GM18951 (cell line): ENCODE measurements around the gene PYY.

ENCODE experiments used
- POLR2A ChIP-seq: IDR thresholded peaks from 4 replicates; pipeline ENCODE4 v1.6.1; 2011; ENCODE audit warnings: mild to moderate bottlenecking; ENCODE audit not compliant: insufficient read length, insufficient read depth; ENCODE audit errors: extremely low read depth
- in situ Hi-C: fragments of 300-500 bp; cut with MboI; formaldehyde crosslinking; loops from one replicate; pipeline ENCODE4 v1.12.0; 2022; ENCODE audit warnings: low sequenced_read_pairs, mixed read lengths, inconsistent platforms; ENCODE audit not compliant: unreplicated experiment

PYY gene

DNA sequence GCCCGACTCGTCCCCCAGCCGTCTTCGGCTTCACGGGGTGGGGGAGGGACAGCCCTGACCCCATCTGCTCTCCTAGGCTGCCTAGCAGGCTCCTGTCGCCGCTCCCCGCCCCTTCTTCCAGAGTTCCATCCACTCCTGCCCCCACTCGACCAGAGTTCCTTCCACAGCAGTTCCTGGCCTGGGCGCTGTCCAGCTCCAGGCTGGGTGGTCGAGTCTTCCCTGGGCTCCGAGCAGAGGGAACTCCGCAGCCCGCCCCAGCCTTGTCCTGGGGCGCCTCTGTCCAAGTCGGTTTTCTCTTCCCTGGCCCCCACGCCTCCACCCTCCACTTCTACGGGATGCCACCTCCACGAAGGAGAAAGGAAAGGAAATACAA is 1.4 kb downstream of the PYY start:
- in situ Hi-C loops, result no loop called here
- TF ChIP-seq POLR2A, result no peak

DNA sequence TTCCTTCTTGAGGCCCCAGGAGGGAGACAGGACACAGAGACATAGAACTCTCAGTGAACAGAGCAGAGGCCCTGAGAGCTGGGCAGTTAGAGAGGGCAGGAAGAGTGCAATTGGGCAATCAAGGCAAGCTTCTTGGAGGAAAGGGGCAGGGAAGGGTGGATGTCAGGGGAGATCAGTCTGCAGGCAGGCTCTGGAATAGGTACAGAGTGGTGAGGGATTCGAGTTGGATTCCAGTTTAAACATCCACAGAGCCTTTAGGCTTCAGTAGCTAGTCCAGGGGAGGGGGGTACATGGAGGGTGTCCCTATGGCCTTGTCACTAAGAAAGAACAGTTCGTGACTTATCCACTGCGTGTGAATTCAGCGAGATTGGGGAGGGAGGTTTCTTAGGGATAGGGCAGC is 2.0 kb downstream of the PYY start:
- in situ Hi-C loops, result no loop called here
- TF ChIP-seq POLR2A, result no peak

- in situ Hi-C loops, result no loop called here
Observed at GRCh38 chr17:43950554-43950953, 3.2 kb downstream of the PYY start.

GRCh38 chr17:43949781-43950180 is 4.0 kb downstream of the PYY start:
- in situ Hi-C loops, result loop anchor here (25.0 kb wide), 1 partner anchor 388 kb away; the partner anchor contains the start of gene GRN
- TF ChIP-seq POLR2A, result no peak

More at GRCh38 chr17:43950554-43950953, 3.2 kb downstream of the PYY start:
- TF ChIP-seq POLR2A, result no peak

DNA sequence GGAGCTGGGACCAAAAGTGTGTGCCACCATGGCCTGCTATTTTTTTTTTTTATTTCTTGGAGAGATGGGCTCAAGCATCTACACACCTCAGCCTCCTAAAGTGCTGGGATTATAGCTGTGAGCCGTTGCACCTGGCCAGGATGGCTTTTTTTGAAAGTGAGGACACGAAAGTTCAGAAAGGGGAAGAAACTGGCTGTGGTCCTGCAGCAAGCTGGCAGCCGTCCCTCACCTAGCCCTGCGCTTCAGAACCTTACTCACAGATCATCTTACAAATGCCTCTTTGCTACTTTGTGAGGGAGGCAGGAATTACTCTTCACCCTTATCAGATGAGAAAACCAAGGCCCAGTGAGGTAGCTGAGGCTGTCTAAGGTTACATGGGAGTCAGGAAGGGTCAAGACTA is 7.0 kb downstream of the PYY start:
- TF ChIP-seq POLR2A, result no peak
- in situ Hi-C loops, result loop anchor here (25.0 kb wide), 1 partner anchor 391 kb away; the partner anchor contains the start of gene GRN

GRCh38 chr17:43945074-43945829 is 8.5 kb downstream of the PYY start:
- in situ Hi-C loops, result loop anchor here (25.0 kb wide), 1 partner anchor 392 kb away; the partner anchor contains the start of gene GRN
- TF ChIP-seq POLR2A, result no peak

DNA sequence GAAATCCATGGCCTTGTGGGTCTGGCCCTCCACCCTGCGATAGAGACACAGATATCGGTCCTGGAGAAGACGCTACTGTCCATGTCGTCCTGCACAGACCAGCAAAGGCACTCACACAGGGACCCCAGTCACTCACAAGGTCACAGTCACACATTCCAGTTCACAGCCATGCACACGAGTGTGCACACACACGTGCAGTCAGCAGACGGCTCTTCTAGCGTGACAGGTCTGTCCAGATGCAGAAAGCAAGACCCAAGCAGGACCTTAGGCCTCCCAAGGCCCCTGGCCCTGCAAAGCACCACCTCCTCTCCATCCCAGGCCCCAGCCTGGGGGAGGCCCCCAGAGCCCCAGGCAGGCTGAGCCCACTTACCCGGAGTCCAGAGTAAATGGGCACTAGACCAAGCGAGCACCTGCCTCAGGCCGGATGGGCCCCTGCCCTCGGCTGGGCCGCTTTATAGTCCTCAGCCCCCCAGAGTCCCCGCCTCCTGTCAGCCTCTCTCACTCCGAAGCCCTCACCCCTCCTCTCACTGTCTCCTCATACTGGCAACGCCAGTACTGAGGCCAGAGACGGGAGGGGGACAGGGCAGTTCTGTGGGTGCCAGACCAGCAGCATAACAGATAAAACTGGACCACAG is 11.6 kb downstream of the PYY start, which contains the start of gene PPY:
TSS of gene PPY (minus strand) at position 426 of the 635 bp plus-strand sequence. CDS start 822 bp downstream, outside the sequence.
- in situ Hi-C loops, result loop anchor here (25.0 kb wide), 1 partner anchor 395 kb away; the partner anchor contains the start of gene GRN
- no peak for TF ChIP-seq POLR2A

GRCh38 chr17:43940630-43941029 is 13.1 kb downstream of the PYY start:
- TF ChIP-seq POLR2A, result no peak
- in situ Hi-C loops, result loop anchor here (25.0 kb wide), 1 partner anchor 397 kb away; the partner anchor contains the start of gene GRN

DNA sequence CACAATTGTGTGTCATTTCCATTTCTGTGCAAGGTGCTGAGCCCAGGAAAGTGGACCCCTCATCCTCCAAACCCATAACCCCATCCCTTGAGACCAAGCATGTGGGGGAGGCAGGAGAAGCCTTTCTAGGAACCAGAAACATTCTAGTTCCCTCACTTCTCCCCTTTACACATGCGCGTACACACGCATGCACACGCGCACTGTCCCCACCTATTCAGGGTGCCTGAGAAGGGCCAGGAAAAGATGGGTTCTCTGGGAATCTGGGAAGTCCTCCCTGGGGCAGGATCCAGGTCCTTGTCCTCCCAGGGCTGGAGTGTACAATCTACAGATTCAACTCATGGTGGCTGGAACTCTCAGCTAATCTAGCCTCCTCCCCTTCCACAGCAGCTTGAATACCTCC is 13.9 kb downstream of the PYY start:
- TF ChIP-seq POLR2A, result no peak
- in situ Hi-C loops, result loop anchor here (25.0 kb wide), 1 partner anchor 397 kb away; the partner anchor contains the start of gene GRN

GRCh38 chr17:43939452-43939851 is 14.3 kb downstream of the PYY start:
- in situ Hi-C loops, result loop anchor here (25.0 kb wide), 1 partner anchor 398 kb away; the partner anchor contains the start of gene GRN

DNA sequence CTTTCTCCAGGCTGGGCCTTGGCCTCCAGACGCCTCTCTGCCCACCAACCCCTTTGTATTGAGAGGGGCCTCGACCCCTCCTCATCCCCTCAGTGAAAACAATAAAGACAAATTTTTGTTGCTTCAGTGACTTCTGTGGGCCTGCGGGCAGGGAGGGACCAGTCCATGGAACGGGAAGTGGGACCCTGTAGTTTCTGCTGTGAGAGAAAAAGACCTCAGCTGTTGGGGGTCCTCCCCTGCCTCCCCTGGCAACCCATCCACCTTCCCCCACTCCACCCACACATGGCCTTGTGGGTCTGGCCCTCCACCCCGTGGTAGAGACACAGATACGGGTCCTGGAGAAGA is 14.9 kb downstream of the PYY start:
- in situ Hi-C loops, result loop anchor here (25.0 kb wide), 1 partner anchor 398 kb away; the partner anchor contains the start of gene GRN
- TF ChIP-seq POLR2A, result no peak

DNA sequence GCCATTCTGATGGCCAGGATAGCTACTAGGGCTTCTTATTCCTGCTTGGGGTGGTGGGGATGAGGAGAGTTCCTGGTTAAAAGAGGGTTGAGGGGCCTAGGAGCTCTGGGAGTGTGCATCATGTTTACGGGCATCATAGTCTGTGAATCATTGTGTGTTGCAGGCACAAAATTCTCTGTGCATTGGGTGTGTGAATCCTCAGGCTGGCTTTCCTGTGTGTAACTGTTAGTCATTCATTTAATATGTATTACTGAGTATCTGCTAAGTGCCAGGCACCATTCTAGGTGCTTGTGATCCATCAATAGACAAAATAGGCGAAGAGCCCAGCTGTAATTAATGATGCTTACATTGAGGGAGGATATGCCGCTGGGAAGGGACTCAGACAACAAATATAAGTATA is 17.3 kb downstream of the PYY start:
- no peak for TF ChIP-seq POLR2A

GRCh38 chr17:43935926-43936261 is 17.8 kb downstream of the PYY start:
- no peak for TF ChIP-seq POLR2A
- in situ Hi-C loops, result loop anchor here (25.0 kb wide), 1 partner anchor 401 kb away; the partner anchor contains the start of gene GRN

More for the DNA sequence above, 17.3 kb downstream of the PYY start:
- in situ Hi-C loops, result loop anchor here (25.0 kb wide), 1 partner anchor 401 kb away; the partner anchor contains the start of gene GRN
